ENCODE results near the gene FHIT.

Gene FHIT

DNA sequence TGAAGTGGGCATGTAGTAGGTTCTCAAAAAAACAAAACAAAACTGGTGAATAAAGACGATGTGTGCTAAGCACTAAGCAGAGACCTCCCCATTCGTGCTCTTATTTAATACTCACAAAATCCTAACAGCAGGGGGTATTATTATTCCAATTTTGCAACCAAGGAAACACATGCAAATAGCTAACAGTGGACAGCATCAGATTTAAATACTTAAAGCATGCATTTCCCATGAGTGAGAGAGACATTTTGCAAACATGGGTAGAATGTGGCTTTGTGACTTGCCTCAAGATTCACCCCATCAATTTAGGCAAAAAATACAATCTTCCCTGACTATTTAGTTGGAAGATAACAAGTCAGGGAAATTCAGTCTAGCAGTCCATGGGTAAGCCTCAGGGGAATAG, 1255.2 kb downstream of the FHIT start:
- no peak for DNase-seq (ENCODE audit: low spot score)

DNA sequence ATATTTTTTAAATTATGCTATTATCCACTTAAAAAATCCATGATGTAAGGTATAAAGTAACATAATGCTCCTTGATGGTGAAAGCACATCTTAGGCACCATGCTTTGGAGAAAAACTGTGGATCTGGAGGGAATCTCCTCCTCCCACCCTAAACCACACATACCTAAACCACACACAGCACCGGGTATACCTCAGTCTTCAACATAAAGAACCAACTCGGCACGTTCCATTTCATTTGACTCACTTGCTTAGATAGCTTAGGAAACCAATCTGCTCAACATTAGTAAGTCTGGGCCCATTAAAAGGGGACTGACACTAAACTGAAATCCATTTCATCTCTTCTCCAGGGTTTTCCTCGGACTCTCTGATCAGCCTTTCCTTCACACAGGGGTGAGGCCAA, 1255.7 kb downstream of the FHIT start:
- DNase-seq (ENCODE audit: low spot score): no peak

GRCh38 chr3:59994732-59995304, 1256.4 kb downstream of the FHIT start:
- no peak for DNase-seq (ENCODE audit: low spot score)

DNA sequence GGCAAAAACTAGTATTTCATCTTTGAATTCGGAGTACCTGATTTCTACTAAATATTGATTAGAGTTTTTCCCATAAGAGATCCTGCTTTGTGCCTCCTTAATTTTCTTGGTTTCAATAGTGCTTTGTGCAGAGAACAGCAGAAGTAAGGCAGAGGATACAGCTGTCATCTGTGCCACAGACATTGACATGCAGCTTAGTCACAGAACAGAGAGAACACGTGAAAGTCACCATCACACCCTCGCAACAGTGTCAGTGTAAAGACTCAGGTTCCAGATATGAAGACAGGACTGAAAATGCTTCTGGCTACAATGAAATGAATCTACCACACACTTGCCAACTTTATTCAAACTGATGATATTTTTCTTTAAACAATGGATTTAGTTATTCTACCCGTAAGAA, 1258.7 kb downstream of the FHIT start:
- no peak for DNase-seq (ENCODE audit: low spot score)

DNA sequence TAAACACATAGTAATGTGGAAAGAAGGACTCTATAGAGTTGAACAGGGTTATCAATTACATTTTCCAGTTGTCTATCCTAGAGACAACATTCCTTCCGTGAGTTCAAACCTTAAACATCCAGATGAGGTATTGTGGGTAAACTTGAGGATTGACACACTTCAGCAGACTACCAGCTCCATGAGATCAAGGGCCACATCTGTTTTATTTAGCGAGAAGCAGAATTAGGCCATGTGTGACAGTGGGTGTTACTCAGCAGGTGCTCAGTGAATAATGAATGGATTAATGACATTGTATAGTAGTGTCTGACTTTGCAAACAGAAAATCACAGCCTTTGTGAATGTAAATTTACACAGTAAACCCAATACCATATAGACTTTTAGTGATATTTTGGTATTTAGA, 1260.3 kb downstream of the FHIT start:
- no peak for DNase-seq (ENCODE audit: low spot score)

DNA sequence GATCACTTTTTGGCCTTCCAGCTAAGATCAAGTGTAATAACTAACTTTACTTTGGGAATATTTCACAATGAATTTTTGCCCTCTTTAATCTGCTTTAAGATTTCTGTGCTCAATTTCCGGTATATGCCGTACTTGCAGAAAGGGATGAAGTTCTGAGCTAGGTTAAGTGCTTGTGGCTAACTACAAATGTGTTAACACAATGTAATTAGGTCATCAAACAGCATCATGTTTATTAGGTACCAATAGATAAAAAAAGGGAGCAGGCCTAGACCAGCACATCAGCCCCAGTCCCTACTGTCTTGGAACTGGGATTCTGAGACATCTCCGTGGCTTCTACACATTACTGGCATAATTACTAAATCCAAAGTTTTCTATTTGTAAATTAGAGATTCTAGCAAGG, 1268.7 kb downstream of the FHIT start:
- DNase-seq (ENCODE audit: low spot score): no peak

GRCh38 chr3:59981377-59981776, 1269.9 kb downstream of the FHIT start:
- no peak for DNase-seq (ENCODE audit: low spot score)

DNA sequence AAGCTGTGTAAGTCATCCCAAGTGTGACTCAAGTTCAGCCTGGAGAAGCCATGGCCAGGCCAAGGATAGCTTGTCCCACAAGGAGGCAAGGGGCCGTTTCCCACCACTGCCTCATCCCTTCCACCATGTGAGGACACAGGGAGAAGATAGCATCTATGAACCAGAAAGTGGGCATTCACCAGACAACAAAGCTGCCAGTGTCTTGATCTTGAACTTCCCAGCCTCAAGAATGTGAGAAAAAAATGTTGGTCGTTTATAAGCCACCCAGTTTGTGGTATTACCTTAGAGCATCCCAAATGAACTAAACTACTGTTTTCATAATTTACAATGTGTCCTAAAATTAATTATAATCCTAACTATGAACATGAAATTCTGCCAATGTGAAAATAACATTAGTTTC, 1270.7 kb downstream of the FHIT start:
- DNase-seq (ENCODE audit: low spot score): no peak

DNA sequence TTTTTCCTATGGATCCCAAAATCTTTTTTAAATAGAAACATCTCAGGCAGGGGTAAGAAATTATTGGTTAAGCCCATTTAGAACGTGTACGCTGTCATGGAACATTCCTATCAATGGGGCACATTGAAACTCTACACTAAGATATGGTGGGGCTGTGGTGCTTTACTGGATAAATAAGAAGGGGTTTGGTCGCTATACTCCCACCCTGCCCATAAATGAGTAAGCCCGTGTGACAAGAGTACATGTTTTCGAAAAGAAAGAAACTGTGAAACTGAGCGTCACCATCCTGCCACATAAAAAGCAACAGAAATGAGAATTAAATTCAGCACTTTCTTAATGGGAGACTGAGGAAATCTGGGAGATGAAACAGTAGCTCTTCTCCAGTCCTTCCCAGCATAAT, 1271.7 kb downstream of the FHIT start:
- no peak for DNase-seq (ENCODE audit: low spot score)

DNA sequence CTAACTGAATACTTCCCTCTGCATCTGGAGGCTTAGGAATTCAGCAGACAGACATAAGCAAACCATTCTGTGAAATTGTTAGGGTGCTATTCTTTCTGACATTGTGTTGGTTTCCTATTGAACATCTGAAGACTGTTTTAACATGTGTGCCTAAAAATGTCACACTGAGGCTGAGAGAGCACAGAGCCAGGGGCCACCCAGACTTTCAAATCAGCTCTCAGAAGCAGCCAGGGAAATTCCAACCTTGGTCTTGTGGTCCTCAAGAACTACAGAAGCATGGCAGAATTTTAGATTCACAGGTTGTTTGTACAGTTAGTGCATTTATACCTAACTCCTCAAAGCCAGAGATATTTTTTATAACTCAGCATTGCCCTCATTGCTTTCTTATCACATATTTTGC, 1272.3 kb downstream of the FHIT start:
- no peak for DNase-seq (ENCODE audit: low spot score)

DNA sequence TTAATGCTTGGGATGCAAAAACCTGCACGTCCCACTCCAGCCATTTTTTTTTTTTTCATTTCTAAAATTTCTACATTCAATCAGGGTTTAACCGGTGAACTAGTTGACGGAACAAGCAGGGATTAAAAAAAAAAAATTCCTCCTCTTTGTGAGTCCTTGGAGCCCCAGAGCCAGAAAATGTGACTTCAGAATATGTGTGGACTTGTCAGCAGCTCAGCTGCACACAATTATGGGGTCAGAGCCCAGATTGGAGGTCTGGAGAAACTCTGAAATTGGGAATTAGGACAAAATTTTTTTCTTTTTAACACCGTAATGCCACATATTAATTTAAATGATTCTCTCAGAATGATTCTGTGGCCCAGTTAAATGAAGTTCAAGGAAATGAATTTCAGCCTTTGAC, 1280.5 kb downstream of the FHIT start:
- no peak for DNase-seq (ENCODE audit: low spot score)

- DNase-seq (ENCODE audit: low spot score): no peak
Observed at GRCh38 chr3:59970376-59970775, 1280.9 kb downstream of the FHIT start.

DNA sequence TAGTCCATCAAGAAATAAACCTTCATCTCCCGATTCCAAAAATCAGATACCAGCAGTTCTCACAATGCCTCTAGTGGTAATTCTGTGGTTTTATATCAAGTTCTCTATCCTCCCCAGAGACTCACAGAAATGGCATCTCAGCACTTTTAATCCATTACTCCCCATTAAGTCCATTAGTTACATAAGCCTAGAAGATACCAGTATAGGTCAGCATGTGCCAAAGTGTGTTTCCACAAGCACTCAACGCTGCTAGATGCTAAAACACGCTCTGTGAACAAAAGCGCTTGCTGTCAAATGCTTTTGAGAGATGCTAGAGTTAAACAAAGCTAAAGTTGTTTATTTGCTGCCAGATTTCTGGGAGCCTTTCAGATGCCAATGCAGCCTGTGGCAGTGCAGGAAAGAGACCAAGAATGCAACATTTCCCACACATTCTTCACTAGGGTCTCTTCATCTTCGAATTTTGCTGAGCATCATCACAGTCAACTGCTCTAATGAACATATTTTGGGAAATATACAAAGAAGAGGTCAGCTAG, 1282.7 kb downstream of the FHIT start:
- DNase-seq (ENCODE audit: low spot score): no peak

DNA sequence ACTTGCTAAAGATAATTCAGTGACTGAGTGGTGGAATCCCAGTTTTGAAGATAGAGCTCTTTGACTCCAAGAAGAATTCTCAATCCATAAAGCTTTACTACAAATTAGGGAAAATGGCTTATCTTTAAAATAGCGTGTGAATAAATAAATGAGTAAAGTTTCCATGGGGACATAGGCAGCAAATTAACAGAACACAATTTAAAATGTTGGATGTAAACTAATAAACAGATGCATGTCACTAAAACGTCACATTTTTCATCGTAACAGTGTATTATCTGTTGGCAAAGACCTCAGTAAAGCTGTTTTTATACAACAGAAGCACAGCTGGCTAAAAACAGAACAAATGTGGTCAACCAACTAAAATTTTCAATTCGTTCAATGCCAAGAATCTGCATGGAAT, 1287.6 kb downstream of the FHIT start:
- DNase-seq (ENCODE audit: low spot score): no peak

DNA sequence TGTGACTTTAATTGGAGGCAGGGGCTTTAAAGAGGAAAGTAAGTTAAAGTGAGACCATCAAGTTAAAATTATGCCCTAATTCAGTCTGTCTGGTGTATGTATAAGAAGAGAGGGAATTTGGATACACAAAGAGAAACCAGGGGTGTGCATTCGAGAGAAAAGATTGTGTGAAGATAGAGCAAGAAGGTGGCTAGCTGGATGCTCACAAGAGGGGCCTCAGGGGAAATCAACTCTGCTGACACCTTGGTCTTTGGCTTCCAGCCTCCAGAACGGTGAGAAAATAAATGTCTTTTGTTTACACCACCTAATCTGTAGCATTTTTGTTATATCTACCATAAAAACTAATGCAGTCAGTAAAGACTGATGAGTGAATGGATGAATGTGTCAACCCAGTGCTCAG, 1294.1 kb downstream of the FHIT start:
- no peak for DNase-seq (ENCODE audit: low spot score)

DNA sequence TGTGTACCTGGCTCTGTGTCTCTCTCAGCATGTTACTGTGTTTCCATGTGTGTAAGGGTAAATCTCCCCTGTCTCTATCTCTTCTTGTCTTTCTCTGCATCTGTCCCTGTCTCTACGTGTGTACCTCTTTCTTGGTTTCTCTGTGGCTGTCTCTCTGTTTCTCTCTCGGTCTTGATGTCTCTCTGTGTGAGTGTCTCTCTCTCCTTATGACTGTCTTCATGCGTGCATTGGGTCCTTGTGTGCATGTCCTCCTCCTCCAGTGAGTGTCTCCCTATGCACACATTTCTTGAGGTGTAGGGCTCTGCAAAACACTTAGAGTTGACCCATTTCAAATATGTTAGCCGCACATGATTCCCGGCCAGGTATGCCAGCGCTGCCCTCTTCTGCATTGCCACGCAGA, 1298.1 kb downstream of the FHIT start:
- DNase-seq (ENCODE audit: low spot score): no peak

DNA sequence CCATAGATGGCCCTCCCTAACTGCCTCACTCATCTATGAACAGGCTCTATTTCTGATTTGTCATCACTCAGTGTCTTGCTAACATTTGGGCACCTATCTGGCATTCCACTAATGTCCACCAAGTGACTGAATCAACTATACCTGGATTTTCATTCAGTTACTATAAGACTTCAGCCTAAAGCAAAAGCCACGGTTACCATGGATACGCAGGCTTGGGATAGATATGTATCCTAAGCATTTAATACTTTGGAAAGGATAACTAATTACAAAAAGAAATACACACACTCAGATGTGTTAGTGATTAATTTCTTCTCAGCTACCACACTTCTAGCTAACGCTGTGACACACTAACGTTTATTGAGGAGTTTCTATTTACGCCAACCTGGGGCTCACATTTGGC, 1301.9 kb downstream of the FHIT start:
- DNase-seq (ENCODE audit: low spot score): no peak

- DNase-seq (ENCODE audit: low spot score): no peak
Observed at GRCh38 chr3:59946401-59946800, 1304.9 kb downstream of the FHIT start.

DNA sequence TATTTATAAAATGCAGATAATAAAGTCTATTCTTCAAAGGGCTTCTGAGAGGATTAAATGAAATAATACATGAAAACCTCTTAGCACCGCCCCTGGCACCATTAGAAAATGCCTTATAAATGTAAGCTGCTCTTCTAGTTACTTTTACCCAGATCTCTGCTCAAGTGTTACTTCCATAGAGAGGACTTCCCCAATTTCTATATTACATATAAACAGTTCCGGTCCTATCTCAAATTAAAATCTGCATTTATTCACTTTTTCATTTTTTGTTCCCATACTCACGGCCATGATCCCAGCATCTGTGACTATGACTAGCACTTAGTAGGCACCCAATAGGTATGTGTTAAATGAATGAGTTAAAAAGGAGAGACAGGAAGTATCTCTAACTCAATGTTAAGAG, 1310.5 kb downstream of the FHIT start:
- DNase-seq (ENCODE audit: low spot score): no peak

DNA sequence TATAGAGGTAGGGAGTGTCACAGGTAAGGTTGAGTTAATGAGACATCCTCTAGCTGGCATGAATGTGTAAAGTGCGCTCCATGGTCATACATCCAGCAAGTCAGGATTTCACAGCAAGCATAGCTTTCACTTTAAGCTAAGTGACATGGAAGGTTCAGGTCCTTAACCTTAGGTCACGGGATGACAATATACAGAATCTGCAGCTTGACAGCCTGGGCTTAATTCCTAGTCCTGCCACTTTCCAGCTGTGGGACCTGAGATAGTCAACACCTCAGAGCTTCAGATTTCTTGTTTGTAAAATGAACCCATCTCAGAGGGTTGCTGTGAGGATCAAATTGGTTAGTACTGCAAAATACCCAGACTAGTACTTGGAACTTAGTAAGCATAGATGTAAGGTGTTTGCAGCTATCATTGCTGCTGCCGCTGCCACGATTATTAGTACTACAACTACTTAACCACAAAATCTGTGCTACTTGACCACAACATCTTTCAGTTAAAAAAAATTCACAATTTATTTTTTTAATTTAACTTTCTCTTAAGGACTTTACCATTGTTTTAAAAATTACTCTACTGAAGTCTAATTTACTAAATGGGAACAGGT, 1311.3 kb downstream of the FHIT start:
- DNase-seq (ENCODE audit: low spot score): no peak

DNA sequence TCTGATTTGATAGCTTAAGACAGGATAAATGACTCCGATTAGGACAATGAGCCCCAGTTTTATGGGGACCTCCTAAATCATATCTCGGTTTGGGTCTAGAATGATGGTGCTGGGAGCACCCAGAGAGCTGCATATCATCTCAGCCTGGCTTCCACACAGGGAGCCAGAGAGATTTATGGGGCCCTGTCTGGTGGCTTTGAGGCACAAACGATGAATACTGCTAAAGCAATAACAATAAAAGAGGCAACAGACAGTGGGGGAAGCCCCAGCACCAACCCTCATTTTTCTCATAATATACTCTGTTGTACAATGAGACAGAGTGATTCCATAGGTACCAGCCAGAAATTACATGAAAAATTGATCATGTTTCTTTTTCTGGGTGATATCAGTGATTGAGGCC, 1312.4 kb downstream of the FHIT start:
- DNase-seq (ENCODE audit: low spot score): no peak

- no peak for DNase-seq (ENCODE audit: low spot score)
Observed at GRCh38 chr3:59937201-59937600, 1314.1 kb downstream of the FHIT start.

- DNase-seq (ENCODE audit: low spot score): no peak
Observed at GRCh38 chr3:59936472-59936871, 1314.8 kb downstream of the FHIT start.

- DNase-seq (ENCODE audit: low spot score): no peak
Observed at GRCh38 chr3:59935025-59935424, 1316.2 kb downstream of the FHIT start.

Data from germinal center (tissue), 1 donor.